Prostate gland (tissue), 2 donors: Measurements from ENCODE around the gene RBM15B. TPM values are rescaled to one million over a fixed set of nuclear protein-coding genes. Genes with fewer than 3 reads are reported as not detected.

ENCODE experiments used
- DNase-seq: peaks from one replicate; pipeline ENCODE4 v3.0.0-alpha.2; 2019; ENCODE audit warnings: low spot score
- H3K27ac ChIP-seq, 2 donors: fragments of 200-600 bp; sonication (generic); 2 replicates each; pipeline ENCODE4 v1.5.1; 2017 to 2019
- H3K27me3 ChIP-seq: fragments of 200-600 bp; sonication (generic); replicated peaks from 2 replicates; pipeline ENCODE4 v1.5.1; 2019; ENCODE audit not compliant: insufficient read depth
- H3K36me3 ChIP-seq, 2 donors: fragments of 200-600 bp; sonication (generic); 1 replicate in 1 of 2; 2 replicates in 1 of 2; pipeline versions ENCODE4 v1.5.1 to v1.8.1; 2017 to 2019
- H3K4me1 ChIP-seq: fragments of 200-600 bp; sonication (generic); replicated peaks from 2 replicates; pipeline ENCODE4 v1.5.1; 2019
- H3K4me3 ChIP-seq, 2 donors: fragments of 200-600 bp; sonication (generic); 2 replicates each; pipeline ENCODE4 v1.5.1; 2017 to 2019
- H3K9me3 ChIP-seq: fragments of 200-600 bp; sonication (generic); 2 replicates; pipeline ENCODE4 v1.5.1; 2017
- POLR2A ChIP-seq: fragments of 450-650 bp; IDR thresholded peaks from one replicate; pipeline ENCODE4 v1.6.1; 2016; ENCODE audit warnings: antibody characterized with exemption, mild to moderate bottlenecking
- POLR2AphosphoS5 ChIP-seq: sonication (generic); formaldehyde crosslinking; IDR thresholded peaks from one replicate; pipeline ENCODE4 v1.6.1; 2017; ENCODE audit warnings: antibody characterized with exemption
- WGBS: methylation state at CpG from one replicate; pipeline ENCODE4 v1.1.5; 2018; 5-methylcytosine and 5-hydroxymethylcytosine counted together
- intact Hi-C: fragments of 100-400 bp; cut with DNase I; formaldehyde crosslinking; loops from one replicate; pipeline ENCODE4 v1.14.2; 2022
- total RNA-seq, 2 donors: library from RNA; depleted of rRNA; stranded (reverse); fragments of >200 nt; gene quantifications; one replicate each; pipeline ENCODE4 v1.1.0, GENCODE V29; 2016
- TF ChIP-seq, protein P1 (sequence below), 4 experiments: fragments of 200-600 bp in 2 of 4; fragments of 450-650 bp in 2 of 4; sonication (generic) in 2 of 4; IDR thresholded peaks; 1 replicate in 3 of 4; 2 replicates in 1 of 4; pipeline ENCODE4 v1.5.1; 2016 to 2019; ENCODE audit warnings: antibody characterized with exemption in 4 of 4, mild to moderate bottlenecking in 2 of 4, moderate library complexity in 2 of 4

The RBM15B gene
- total RNA-seq, 2 donors from 2014 or later = 34.1 to 40.1 TPM

- no peak for TF ChIP-seq POLR2AphosphoS5
- DNase-seq = no peak
- Histone ChIP-seq H3K4me3 (no peak overlapping the region), H3K4me1 (no peaks in the 10 kb centered on the region), H3K36me3 (no peaks in the 10 kb centered on the region), H3K27ac (no peak overlapping the region), H3K27me3 (no peaks in the 10 kb centered on the region), H3K9me3 (no peaks in the 10 kb centered on the region)
- WGBS = 71% methylated on average over 8 of the region's 8 CpGs
- intact Hi-C loops = no loop called here
These were observed 15.5 kb upstream of the RBM15B start for GRCh38 chr3:51375571-51375970.

GRCh38 chr3:51378065-51378464 is 13.0 kb upstream of the RBM15B start:
- no peaks in the 10 kb centered on the region for H3K36me3 ChIP-seq
- TF ChIP-seq POLR2AphosphoS5 = no peak
- TF ChIP-seq, protein P1, sequence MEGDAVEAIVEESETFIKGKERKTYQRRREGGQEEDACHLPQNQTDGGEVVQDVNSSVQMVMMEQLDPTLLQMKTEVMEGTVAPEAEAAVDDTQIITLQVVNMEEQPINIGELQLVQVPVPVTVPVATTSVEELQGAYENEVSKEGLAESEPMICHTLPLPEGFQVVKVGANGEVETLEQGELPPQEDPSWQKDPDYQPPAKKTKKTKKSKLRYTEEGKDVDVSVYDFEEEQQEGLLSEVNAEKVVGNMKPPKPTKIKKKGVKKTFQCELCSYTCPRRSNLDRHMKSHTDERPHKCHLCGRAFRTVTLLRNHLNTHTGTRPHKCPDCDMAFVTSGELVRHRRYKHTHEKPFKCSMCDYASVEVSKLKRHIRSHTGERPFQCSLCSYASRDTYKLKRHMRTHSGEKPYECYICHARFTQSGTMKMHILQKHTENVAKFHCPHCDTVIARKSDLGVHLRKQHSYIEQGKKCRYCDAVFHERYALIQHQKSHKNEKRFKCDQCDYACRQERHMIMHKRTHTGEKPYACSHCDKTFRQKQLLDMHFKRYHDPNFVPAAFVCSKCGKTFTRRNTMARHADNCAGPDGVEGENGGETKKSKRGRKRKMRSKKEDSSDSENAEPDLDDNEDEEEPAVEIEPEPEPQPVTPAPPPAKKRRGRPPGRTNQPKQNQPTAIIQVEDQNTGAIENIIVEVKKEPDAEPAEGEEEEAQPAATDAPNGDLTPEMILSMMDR (IDR thresholded peaks at IDR 0.05) = no peak
- no peak for TF ChIP-seq POLR2A
- 94% methylated on average over 5 of the region's 5 CpGs for WGBS
- intact Hi-C loops = no loop called here
- H3K27ac ChIP-seq = no peak overlapping the region
- H3K9me3 ChIP-seq = no peaks in the 10 kb centered on the region
- no peaks in the 10 kb centered on the region for H3K27me3 ChIP-seq
- H3K4me3 ChIP-seq = no peak overlapping the region
- no peak for DNase-seq
- H3K4me1 ChIP-seq = no peaks in the 10 kb centered on the region

GRCh38 chr3:51378726-51379125 is 12.4 kb upstream of the RBM15B start:
- no peaks in the 10 kb centered on the region for H3K27me3 ChIP-seq
- H3K27ac ChIP-seq = no peak overlapping the region
- H3K4me3 ChIP-seq = no peak overlapping the region
- H3K4me1 ChIP-seq = peaks cover 4% of the 10 kb centered on the region
- intact Hi-C loops = no loop called here
- DNase-seq = no peak
- TF ChIP-seq POLR2AphosphoS5 (no peak), POLR2A (no peak)
- TF ChIP-seq, protein P1 (IDR thresholded peaks at IDR 0.05) = no peak
- 88% methylated on average over 2 of the region's 2 CpGs for WGBS
- no peaks in the 10 kb centered on the region for H3K9me3 ChIP-seq
- H3K36me3 ChIP-seq = no peaks in the 10 kb centered on the region

- H3K27me3 ChIP-seq = no peaks in the 10 kb centered on the region
- no peaks in the 10 kb centered on the region for H3K36me3 ChIP-seq
- no peak for DNase-seq
- peaks cover 4% of the 10 kb centered on the region for H3K4me1 ChIP-seq
- no peak for TF ChIP-seq POLR2AphosphoS5
- TF ChIP-seq POLR2A = no peak
- TF ChIP-seq, protein P1 (IDR thresholded peaks at IDR 0.05) = no peak
- no peaks in the 10 kb centered on the region for H3K9me3 ChIP-seq
- H3K27ac ChIP-seq = no peak overlapping the region
- WGBS = 68% methylated on average over 3 of the region's 8 CpGs
- intact Hi-C loops = no loop called here
- H3K4me3 ChIP-seq = no peak overlapping the region
These were observed 11.8 kb upstream of the RBM15B start for GRCh38 chr3:51379301-51379700.

- Histone ChIP-seq H3K36me3 (no peaks in the 10 kb centered on the region), H3K27me3 (no peaks in the 10 kb centered on the region), H3K4me3 (no peak overlapping the region), H3K4me1 (peaks cover 4% of the 10 kb centered on the region), H3K27ac (no peak overlapping the region), H3K9me3 (no peaks in the 10 kb centered on the region)
- DNase-seq = no peak
- 84% methylated on average over 8 of the region's 8 CpGs for WGBS
- intact Hi-C loops = loop anchor here (10.0 kb wide), 1 partner anchor 1025 kb away; the partner anchor contains the start of genes CYB561D2, NPRL2 and TMEM115
- TF ChIP-seq POLR2A = no peak
- no peak for TF ChIP-seq POLR2AphosphoS5
- TF ChIP-seq, protein P1 (IDR thresholded peaks at IDR 0.05) = no peak
These were observed 11.2 kb upstream of the RBM15B start for GRCh38 chr3:51379746-51380455.
